ENCODE results near the gene BEX3.

DNA sequence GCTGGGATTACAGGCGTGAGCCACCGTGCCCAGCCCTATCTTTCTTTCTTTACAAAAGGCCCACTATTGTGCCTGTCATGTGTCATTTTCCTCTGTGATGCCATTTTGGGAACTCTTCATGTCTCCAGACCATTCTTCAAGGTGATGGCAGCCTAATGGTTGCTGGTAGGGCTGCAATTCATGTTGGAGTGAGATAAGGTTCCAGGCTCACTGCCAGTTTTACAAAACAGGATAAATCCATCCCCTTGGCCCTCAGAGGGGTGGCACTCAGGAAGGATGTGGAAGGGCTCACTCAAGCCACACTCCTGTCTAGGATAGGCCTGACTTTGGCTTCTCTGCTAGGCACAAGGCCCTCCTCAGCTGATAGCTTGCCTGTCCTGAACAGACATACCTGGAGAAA, 16.2 kb upstream of the BEX3 start:
- TF ChIP-seq, protein P1, sequence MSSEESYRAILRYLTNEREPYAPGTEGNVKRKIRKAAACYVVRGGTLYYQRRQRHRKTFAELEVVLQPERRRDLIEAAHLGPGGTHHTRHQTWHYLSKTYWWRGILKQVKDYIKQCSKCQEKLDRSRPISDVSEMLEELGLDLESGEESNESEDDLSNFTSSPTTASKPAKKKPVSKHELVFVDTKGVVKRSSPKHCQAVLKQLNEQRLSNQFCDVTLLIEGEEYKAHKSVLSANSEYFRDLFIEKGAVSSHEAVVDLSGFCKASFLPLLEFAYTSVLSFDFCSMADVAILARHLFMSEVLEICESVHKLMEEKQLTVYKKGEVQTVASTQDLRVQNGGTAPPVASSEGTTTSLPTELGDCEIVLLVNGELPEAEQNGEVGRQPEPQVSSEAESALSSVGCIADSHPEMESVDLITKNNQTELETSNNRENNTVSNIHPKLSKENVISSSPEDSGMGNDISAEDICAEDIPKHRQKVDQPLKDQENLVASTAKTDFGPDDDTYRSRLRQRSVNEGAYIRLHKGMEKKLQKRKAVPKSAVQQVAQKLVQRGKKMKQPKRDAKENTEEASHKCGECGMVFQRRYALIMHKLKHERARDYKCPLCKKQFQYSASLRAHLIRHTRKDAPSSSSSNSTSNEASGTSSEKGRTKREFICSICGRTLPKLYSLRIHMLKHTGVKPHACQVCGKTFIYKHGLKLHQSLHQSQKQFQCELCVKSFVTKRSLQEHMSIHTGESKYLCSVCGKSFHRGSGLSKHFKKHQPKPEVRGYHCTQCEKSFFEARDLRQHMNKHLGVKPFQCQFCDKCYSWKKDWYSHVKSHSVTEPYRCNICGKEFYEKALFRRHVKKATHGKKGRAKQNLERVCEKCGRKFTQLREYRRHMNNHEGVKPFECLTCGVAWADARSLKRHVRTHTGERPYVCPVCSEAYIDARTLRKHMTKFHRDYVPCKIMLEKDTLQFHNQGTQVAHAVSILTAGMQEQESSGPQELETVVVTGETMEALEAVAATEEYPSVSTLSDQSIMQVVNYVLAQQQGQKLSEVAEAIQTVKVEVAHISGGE (tag by site-specific recombination; conservative IDR thresholded peaks at IDR 0.05; ENCODE audit: low read depth): no peak
- TF ChIP-seq ZNF658 (tag by site-specific recombination; IDR thresholded peaks at IDR 0.05) (no peak), ZNF174 (tag by site-specific recombination; IDR thresholded peaks at IDR 0.05) (no peak), ZNF202 (tag by site-specific recombination; IDR thresholded peaks at IDR 0.05; ENCODE audit: borderline replicate concordance) (no peak), ZNF423 (tag by site-specific recombination; IDR thresholded peaks at IDR 0.05) (no peak), ZNF175 (tag by site-specific recombination; IDR thresholded peaks at IDR 0.05) (no peak), ZNF48 (tag by site-specific recombination; IDR thresholded peaks at IDR 0.05) (no peak), TRIM28 (IDR thresholded peaks at IDR 0.05; ENCODE audit: borderline replicate concordance, low read length) (no peak), ZNF112 (tag by site-specific recombination; IDR thresholded peaks at IDR 0.05) (no peak)
- TF ChIP-seq, protein P2, sequence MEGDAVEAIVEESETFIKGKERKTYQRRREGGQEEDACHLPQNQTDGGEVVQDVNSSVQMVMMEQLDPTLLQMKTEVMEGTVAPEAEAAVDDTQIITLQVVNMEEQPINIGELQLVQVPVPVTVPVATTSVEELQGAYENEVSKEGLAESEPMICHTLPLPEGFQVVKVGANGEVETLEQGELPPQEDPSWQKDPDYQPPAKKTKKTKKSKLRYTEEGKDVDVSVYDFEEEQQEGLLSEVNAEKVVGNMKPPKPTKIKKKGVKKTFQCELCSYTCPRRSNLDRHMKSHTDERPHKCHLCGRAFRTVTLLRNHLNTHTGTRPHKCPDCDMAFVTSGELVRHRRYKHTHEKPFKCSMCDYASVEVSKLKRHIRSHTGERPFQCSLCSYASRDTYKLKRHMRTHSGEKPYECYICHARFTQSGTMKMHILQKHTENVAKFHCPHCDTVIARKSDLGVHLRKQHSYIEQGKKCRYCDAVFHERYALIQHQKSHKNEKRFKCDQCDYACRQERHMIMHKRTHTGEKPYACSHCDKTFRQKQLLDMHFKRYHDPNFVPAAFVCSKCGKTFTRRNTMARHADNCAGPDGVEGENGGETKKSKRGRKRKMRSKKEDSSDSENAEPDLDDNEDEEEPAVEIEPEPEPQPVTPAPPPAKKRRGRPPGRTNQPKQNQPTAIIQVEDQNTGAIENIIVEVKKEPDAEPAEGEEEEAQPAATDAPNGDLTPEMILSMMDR (tag by site-specific recombination; IDR thresholded peaks at IDR 0.05): no peak
- TF ChIP-seq, protein P3, sequence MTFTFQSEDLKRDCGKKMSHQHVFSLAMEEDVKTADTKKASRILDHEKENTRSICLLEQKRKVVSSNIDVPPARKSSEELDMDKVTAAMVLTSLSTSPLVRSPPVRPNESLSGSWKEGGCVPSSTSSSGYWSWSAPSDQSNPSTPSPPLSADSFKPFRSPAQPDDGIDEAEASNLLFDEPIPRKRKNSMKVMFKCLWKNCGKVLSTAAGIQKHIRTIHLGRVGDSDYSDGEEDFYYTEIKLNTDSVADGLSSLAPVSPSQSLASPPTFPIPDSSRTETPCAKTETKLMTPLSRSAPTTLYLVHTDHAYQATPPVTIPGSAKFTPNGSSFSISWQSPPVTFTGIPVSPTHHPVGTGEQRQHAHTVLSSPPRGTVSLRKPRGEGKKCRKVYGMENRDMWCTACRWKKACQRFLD (tag by site-specific recombination; IDR thresholded peaks at IDR 0.05): no peak

All from HEK293 (cell line).